Bronchial epithelial cell (primary cell): ENCODE results near the gene CXCR3. TPM values are rescaled to one million over a fixed set of nuclear protein-coding genes. Genes with fewer than 3 reads are reported as not detected.

Source experiments
- DNase-seq: peaks from one replicate; pipeline ENCODE4 v3.0.0-alpha.2; 2010; ENCODE audit warnings: low read depth
- FAIRE-seq: peaks from 2 replicates; lab custom pipeline; 2011; peaks lifted over from hg19 to GRCh38; lab: Jason Lieb, UNC
- H3K27me3 ChIP-seq: 2 replicates; pipeline ENCODE4 v1.5.1; 2011; ENCODE audit warnings: low read length; ENCODE audit not compliant: control insufficient read depth, insufficient read depth
- H3K36me3 ChIP-seq: 2 replicates; pipeline ENCODE4 v1.5.1; 2011; ENCODE audit warnings: low read length; ENCODE audit not compliant: control insufficient read depth, insufficient read depth
- H3K4me3 ChIP-seq: 2 replicates; pipeline ENCODE4 v1.5.1; 2011; ENCODE audit warnings: mild to moderate bottlenecking, low read depth, low read length, control low read depth
- CTCF ChIP-seq: IDR thresholded peaks from 2 replicates; pipeline ENCODE4 v1.5.1; 2011; ENCODE audit warnings: mild to moderate bottlenecking, moderate library complexity, low read length, control low read depth, inconsistent platforms; ENCODE audit not compliant: insufficient read depth, severe bottlenecking
- total RNA-seq: library from RNA; depleted of rRNA; stranded (reverse); fragments of >200 nt; gene quantifications from 2 replicates; pipeline ENCODE4 v1.2.1, GENCODE V29; 2014

CXCR3 gene
- total RNA-seq, 1 donor from 2014 or later: not detected

GRCh38 chrX:71638409-71638808 lies 20.1 kb upstream of the CXCR3 start:
- TF ChIP-seq CTCF: no peak
- H3K4me3 ChIP-seq: no peak overlapping the region
- FAIRE-seq: no peak
- no peak for DNase-seq
- H3K36me3 ChIP-seq: no peaks in the 10 kb centered on the region
- no peaks in the 10 kb centered on the region for H3K27me3 ChIP-seq

GRCh38 chrX:71637848-71638247 lies 19.5 kb upstream of the CXCR3 start:
- Histone ChIP-seq H3K27me3 (no peaks in the 10 kb centered on the region), H3K4me3 (no peak overlapping the region), H3K36me3 (no peaks in the 10 kb centered on the region)
- no peak for TF ChIP-seq CTCF
- FAIRE-seq: no peak
- peak; percentile 68 for DNase-seq

GRCh38 chrX:71637253-71637618 lies 18.9 kb upstream of the CXCR3 start:
- no peak for TF ChIP-seq CTCF

DNA sequence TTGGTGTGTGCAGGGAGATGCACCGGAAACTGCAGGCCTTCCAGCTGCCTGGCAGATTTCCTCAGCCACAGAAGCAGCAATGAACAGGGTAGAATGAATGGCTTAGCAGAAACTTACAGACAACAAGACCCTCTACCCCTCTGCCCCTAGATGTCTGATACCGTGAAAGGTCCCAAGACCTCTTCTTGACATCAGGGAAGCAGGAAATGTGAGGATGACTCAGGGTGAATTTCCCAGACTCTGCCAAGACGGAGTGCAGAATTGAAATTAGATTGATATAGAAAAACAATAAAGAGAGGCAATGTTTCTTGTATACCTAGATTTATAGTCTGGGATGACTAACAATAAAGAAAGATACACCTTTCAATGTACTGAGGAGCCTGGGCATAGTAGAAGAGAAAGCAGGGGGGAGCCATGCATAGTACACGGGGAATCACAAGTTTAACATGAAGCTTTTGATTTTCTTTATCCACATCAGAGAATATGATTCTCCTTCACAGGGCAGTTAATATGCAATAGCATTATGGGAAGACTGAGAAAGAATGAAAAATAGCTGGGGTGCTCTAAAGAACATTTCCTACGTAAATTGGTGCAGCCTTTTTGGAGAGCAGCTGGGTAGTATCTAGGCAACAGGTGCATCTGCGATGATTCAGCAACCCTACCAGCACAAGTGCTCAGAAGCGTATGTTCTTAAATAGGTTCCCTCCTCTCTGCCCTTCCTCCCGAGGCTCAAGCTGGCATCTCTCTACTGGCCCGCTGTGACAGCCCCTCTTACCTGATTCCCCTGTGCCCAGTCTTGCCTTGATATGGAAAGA lies 18.3 kb upstream of the CXCR3 start:
- Histone ChIP-seq H3K4me3 (no peak overlapping the region), H3K36me3 (no peaks in the 10 kb centered on the region), H3K27me3 (no peaks in the 10 kb centered on the region)
- no peak for FAIRE-seq
- TF ChIP-seq CTCF: no peak
- peak; percentile 34 for DNase-seq

More at GRCh38 chrX:71637253-71637618, 18.9 kb upstream of the CXCR3 start:
- no peaks in the 10 kb centered on the region for H3K27me3 ChIP-seq
- H3K36me3 ChIP-seq: no peaks in the 10 kb centered on the region
- FAIRE-seq (no peak), DNase-seq (peak; percentile 48)
- H3K4me3 ChIP-seq: no peak overlapping the region

DNA sequence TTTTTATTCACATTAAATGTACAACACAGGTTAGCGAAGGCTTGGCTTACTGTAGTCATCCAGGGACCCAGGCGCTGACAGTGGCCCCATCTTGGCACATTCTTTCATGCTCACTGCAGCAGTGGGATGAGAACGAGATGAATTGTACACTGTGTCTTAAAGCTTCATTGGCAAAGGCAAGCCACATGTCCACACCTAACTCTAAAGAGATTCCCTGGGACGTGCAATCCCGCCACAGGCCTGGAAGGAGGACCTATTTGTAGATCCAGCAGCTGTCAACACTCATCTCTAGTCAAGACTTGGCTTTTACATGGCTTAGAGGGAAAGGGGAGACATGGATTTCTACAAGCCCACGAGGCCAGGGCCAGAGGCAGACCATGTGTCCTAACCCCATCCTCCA lies 16.1 kb upstream of the CXCR3 start:
- no peak for FAIRE-seq
- Histone ChIP-seq H3K27me3 (no peaks in the 10 kb centered on the region), H3K4me3 (no peak overlapping the region), H3K36me3 (no peaks in the 10 kb centered on the region)
- DNase-seq: no peak
- no peak for TF ChIP-seq CTCF
